ENCODE results near the gene TRIM47. TPM values are rescaled to one million over a fixed set of nuclear protein-coding genes. Genes with fewer than 3 reads are reported as not detected.

Gene TRIM47
- polyA plus RNA-seq, 1 donor = 4.7 TPM

GRCh38 chr17:75832164-75832651 is 46.2 kb downstream of the TRIM47 start:
- DNase-seq = no peak

DNA sequence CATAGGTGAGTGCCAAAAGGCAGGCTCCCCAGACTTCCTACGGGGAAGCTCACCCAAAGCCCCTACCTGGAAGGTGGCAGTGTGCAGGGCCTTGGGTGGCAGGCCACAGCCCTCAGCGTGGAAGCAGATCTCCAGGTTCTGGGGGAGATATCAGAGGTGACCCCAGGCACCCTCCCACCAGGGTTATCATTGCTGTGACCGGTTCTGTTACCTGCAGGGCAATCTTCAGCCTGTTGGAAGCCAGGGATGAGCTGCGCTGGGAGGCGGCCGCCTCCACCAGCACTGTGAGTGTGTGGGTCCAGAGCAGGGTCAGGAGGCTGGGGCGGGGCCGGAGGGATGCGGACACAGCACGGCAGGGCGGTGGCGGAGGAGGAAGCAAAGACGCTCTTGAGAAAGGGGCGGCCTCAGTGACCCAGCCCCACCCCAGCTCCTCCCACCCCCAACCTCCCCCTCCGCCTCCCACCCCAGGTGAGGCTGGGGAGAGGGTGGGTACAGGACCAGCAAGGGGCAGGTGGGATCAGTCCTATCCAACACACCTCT is 47.3 kb downstream of the TRIM47 start:
- DNase-seq = no peak

- no peak for DNase-seq
These were observed 48.0 kb downstream of the TRIM47 start for GRCh38 chr17:75830164-75831031.

DNA sequence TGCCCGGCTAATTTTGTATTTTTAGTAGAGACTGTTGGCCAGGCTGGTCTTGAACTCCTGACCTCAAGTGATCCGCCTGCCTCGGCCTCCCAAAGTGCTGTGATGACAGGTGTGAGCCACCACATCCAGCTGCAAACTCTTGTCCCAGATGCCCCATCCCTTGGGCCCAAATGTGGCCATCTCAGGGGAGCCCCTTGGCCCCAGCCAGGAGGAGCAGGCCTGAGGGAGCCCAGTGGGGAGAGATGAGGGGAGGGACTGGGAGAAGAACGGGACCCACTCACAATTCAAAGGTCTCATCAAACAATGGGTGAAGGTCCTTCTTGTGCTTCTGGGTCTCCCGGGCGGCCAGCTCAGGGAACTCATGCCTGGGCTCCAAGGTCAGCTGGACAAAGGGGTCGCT is 48.6 kb downstream of the TRIM47 start:
- DNase-seq = no peak

DNA sequence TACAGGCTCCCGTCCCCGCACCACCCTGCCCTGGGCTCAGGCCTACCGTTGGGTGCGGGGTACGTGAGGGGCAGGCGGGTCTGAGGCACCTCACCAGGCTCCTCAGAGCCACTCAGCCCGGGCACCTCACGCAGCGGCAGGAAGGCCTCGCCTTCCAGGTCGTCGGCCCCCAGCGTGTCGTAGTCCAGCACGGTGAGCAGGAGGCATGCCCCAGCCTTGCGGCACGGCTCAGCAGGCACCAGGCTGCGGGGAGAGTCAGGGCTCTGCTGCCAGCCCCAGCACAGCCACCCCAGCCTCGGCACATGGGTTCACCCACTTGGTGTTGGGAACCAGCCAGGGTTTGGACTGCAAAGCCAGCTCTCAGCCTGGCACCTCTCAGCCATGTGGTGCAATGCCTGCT is 49.6 kb downstream of the TRIM47 start:
- no peak for DNase-seq

DNA sequence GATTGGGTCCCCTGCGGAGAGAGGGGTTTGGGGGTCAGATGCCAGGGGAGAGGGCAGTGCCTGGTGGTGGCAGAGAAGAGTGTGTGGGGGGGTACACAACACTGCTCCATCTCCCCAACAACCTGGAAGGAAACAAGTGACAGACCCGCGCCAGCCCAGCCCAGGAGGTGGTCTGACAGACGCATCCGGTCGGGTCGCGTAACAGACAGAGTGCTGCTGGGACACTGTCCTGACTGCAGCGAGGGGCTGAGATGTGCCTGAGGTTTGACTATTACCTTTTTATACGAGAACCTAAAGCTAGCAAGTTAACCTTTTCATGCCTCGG is 50.3 kb downstream of the TRIM47 start:
- DNase-seq = no peak

DNA sequence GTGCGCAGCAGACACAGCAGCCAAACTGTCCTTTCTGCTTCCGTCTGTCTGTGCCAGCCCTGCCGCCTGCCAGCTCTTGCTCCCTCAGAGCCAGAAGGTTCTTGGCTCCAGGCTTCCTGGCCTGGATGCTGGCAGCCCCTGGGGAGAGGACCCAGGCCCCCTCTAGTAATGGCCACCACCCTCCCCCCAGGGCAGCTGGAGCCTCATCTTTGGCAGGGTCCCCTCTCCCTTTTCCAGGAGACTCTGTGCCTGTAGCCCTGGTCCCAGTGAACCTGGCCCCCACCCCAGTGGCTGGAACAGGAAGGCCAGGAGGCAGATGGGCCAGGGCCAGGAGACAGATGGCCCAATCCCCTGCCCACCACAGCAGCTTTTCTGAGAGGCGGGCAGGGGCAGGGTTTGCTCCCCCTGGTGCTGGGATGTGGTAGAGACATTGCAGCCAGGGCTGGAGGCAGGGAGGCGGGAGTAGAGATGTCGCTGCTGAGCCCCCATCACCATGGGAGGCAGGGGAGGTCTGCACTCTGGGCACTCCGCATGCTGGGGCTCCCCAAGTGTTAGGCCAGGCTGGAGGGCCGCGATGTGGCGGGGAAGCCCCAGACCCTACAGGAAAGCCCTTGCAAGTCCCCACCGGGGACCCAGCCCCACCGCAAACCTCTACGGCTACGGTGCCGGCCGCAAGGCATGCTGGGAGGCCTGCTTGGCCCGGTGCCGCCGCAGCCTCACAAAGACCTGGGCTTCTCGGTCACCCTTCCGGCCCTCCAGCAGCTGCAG is 50.9 kb downstream of the TRIM47 start:
- DNase-seq = no peak

- DNase-seq = no peak
These were observed 51.6 kb downstream of the TRIM47 start for GRCh38 chr17:75826561-75827307.

DNA sequence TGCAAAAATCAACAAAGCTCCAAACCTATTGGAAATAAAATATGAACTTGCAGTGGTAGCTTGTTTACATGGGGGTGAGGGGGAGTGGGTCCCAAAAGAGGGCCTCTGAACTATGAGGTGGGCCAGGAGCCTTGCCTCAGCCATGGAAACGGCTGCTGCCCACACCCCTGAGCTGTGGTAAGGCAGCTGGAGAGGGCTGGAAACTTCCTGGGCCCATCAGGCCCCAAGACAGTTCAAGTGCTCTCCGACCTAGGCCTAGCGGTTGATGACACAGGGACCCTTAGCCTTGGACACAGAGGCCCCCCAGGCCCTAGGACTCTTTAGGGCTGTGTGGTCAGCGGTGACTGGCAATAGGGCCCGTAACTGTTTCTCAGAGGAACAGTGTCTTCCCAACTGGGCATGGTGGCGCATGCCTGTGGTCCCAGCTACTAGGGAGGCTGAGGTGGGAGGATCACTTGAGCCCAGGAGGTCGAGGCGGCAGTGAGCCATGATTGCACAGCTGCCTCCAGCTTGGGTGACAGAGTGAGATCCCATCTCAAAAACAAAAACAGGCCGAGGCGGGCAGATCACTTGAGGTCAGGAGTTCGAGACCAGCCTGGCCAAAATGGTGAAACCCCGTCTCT is 52.5 kb downstream of the TRIM47 start:
- no peak for DNase-seq

DNA sequence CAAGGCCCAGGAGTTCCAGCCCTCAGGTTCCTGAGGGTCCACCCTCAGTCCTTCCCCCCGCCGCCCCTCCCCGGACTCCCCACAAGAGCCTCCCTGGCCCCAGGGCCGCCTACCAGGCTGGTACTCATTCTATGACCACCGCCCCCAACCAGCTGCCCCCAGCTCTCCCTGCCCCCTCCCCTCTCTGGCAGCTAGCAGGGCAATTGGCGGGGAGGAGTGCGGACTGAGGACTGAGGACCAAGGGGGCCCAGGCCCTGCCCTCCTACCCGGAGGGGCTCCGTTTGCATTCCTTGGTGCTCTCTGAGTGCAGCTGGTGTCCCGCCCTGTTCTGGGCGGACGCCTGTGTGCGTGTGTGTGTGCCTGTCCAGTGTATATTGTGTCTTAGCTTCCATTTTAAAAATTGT is 53.2 kb downstream of the TRIM47 start:
- no peak for DNase-seq

- no peak for DNase-seq
These were observed 53.7 kb downstream of the TRIM47 start for GRCh38 chr17:75824666-75825065.

Other genes with a start within 250 kb of the TRIM47 start
- 5.1 TPM for gene SMIM5, start 245.1 kb downstream of the TRIM47 start, polyA plus RNA-seq (ENCODE audit: insufficient read length)
- gene RECQL5, start 211.4 kb downstream of the TRIM47 start, polyA plus RNA-seq (ENCODE audit: insufficient read length) = 45.4 TPM
- gene SAP30BP, start 211.2 kb downstream of the TRIM47 start, polyA plus RNA-seq (ENCODE audit: insufficient read length) = 102 TPM
- 9.6 TPM for gene ITGB4, start 157.1 kb downstream of the TRIM47 start, polyA plus RNA-seq (ENCODE audit: insufficient read length)
- gene GALK1, start 113.4 kb downstream of the TRIM47 start, polyA plus RNA-seq (ENCODE audit: insufficient read length) = 25.0 TPM
- gene UNK, start 93.8 kb downstream of the TRIM47 start, polyA plus RNA-seq (ENCODE audit: insufficient read length) = 50.3 TPM
- 5.4 TPM for gene UNC13D, start 34.2 kb downstream of the TRIM47 start, polyA plus RNA-seq (ENCODE audit: insufficient read length)
- gene WBP2, start 23.2 kb downstream of the TRIM47 start, polyA plus RNA-seq (ENCODE audit: insufficient read length) = 75.9 TPM
- 14.1 TPM for gene TRIM65, start 18.4 kb upstream of the TRIM47 start, polyA plus RNA-seq (ENCODE audit: insufficient read length)
- gene MRPL38, start 26.3 kb upstream of the TRIM47 start, polyA plus RNA-seq (ENCODE audit: insufficient read length) = 74.8 TPM
- 12.2 TPM for gene FBF1, start 62.5 kb upstream of the TRIM47 start, polyA plus RNA-seq (ENCODE audit: insufficient read length)
- 39.0 TPM for gene ACOX1, start 100.6 kb upstream of the TRIM47 start, polyA plus RNA-seq (ENCODE audit: insufficient read length)
- gene TEN1, start 100.7 kb upstream of the TRIM47 start, polyA plus RNA-seq (ENCODE audit: insufficient read length) = 24.7 TPM
- gene CDK3, start 122.3 kb upstream of the TRIM47 start, polyA plus RNA-seq (ENCODE audit: insufficient read length) = 19.0 TPM
- gene EVPL, start 148.7 kb upstream of the TRIM47 start, polyA plus RNA-seq (ENCODE audit: insufficient read length) = 19.8 TPM
- 105 TPM for gene SRP68, start 193.9 kb upstream of the TRIM47 start, polyA plus RNA-seq (ENCODE audit: insufficient read length)
- gene GALR2, start 196.2 kb upstream of the TRIM47 start, polyA plus RNA-seq (ENCODE audit: insufficient read length) = 0.17 TPM
- 14.2 TPM for gene ZACN, start 200.6 kb upstream of the TRIM47 start, polyA plus RNA-seq (ENCODE audit: insufficient read length)
- 178 TPM for gene EXOC7, start 225.2 kb upstream of the TRIM47 start, polyA plus RNA-seq (ENCODE audit: insufficient read length)

All from left kidney (tissue), 2 donors.